Naive thymus-derived CD8-positive, alpha-beta T cell (primary cell): ENCODE data around the gene BIRC7. TPM values are rescaled to one million over a fixed set of nuclear protein-coding genes. Genes with fewer than 3 reads are reported as not detected.

Experiments
- ATAC-seq, 2 donors: fragments of 150-1000 bp; cut with Tn5 transposase in 1 of 2; sonication (Bioruptor Pico), chemical (Tn5 transposase) in 1 of 2; 1 replicate in 1 of 2; 2 replicates in 1 of 2; pipeline ENCODE4 v1.10.0; 2021; ENCODE audit warnings: mild to moderate bottlenecking in 2 of 2, moderate library complexity in 2 of 2
- POLR2A ChIA-PET: fragments of 350-600 bp; sonication (Branson Sonifier 250); formaldehyde crosslinking; loops from one replicate; lab custom pipeline; 2021; ENCODE audit warnings: antibody characterized with exemption; lab: Charles Lee
- DNase-seq, 10 donors: peaks; one replicate each; pipeline versions ENCODE4 v3.0.0 to v3.0.0-alpha.2; 2020 to 2022
- H3K27ac Mint-ChIP-seq, 10 donors: one replicate each; pipeline ENCODE4 v1.8.0; 2020 to 2022; ENCODE audit warnings: mild to moderate bottlenecking in 10 of 10, mixed read lengths in 10 of 10, moderate library complexity in 4 of 10, inconsistent platforms in 1 of 10
- H3K27me3 Mint-ChIP-seq, 5 donors: one replicate each; pipeline ENCODE4 v1.8.0; 2021 to 2022; ENCODE audit warnings: mixed read lengths in 5 of 5
- H3K36me3 Mint-ChIP-seq, 3 donors: one replicate each; pipeline ENCODE4 v1.8.0; 2020 to 2022; ENCODE audit warnings: mixed read lengths in 3 of 3, mild to moderate bottlenecking in 2 of 3, inconsistent platforms in 1 of 3
- H3K4me1 Mint-ChIP-seq, 4 donors: one replicate each; pipeline ENCODE4 v1.8.0; 2021 to 2022; ENCODE audit warnings: mixed read lengths in 4 of 4
- H3K4me3 Mint-ChIP-seq, 10 donors: one replicate each; pipeline ENCODE4 v1.8.0; 2020 to 2022; ENCODE audit warnings: mild to moderate bottlenecking in 10 of 10, mixed read lengths in 10 of 10, moderate library complexity in 6 of 10, inconsistent platforms in 1 of 10
- H3K9me3 Mint-ChIP-seq, 9 donors: one replicate each; pipeline ENCODE4 v1.8.0; 2020 to 2022; ENCODE audit warnings: mixed read lengths in 9 of 9, mild to moderate bottlenecking in 3 of 9, inconsistent platforms in 1 of 9, moderate library complexity in 1 of 9
- polyA plus RNA-seq, 3 donors: library from polyadenylated mRNA; unstranded; fragments of 300-500 nt; fragmentation: Illumina TruSeq; gene quantifications; one replicate each; pipeline ENCODE4 v1.2.3, GENCODE V29; 2021
- total RNA-seq, 8 experiments: library from RNA in 2 of 8; stranded (reverse) in 2 of 8; gene quantifications; one replicate each; pipeline ENCODE4 v1.2.3 and lab custom pipeline; 2021 to 2026

BIRC7 gene, protein sequence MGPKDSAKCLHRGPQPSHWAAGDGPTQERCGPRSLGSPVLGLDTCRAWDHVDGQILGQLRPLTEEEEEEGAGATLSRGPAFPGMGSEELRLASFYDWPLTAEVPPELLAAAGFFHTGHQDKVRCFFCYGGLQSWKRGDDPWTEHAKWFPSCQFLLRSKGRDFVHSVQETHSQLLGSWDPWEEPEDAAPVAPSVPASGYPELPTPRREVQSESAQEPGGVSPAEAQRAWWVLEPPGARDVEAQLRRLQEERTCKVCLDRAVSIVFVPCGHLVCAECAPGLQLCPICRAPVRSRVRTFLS
- not detected for total RNA-seq
- 1 to 10 TPM in 2 of 3 donors, under 1 TPM in 1; 0.43 to 3.2 (median 1.6) TPM for polyA plus RNA-seq
- 0 to 6.9 (median 0) reads per million in 6 experiments for total RNA-seq (lab: John Stamatoyannopoulos, UW)

DNA sequence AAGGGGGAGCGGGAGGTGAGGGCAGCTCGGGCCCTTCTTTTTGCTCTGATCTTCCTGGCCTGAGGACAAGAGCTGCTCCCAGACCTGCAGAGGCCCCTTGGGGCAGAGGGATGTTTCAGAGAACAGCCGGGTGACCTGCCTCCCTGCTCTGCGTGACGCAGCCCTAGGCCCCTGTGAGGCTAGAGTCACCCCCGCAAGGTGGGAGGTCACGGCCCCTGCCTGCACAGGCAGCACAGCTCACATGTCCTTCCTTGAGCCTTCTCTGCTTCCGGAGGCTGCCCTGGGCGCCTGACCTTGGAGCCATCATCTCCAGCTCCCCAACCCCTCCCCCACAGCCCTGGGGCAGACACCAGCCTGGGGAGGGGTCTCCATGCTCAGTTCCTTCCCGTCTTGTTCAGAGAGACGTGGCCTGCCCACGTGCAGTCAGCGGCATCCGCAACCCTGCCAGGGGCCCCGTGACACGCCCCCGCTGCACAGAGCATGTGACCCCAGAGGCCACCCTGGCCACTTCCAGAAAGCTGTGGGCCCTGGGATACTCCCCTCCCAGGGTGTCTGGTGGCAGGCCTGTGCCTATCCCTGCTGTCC is at the start of gene BIRC7:
Gene BIRC7, plus strand, starts transcription at position 507 of the 585 bp plus-strand sequence. CDS start 192 bp downstream, outside the sequence.
- Mint-ChIP-seq H3K27me3 (peaks cover 1 to 19% (median 12%) of the 10 kb centered on the region in 5 donors), H3K36me3 (no peaks in the 10 kb centered on the region), H3K4me3 (peak within 1 kb of the TSS in 7 of 10 donors; percentile 23 to 72 (median 69)), H3K27ac (peak within 1 kb of the TSS in 6 of 10 donors; percentile 43 to 91 (median 82)), H3K4me1 (peaks cover 5 to 26% (median 11%) of the 10 kb centered on the region in 4 donors), H3K9me3 (no peaks in the 10 kb centered on the region)
- peak in 6 of 10 donors; percentile 25 to 60 (median 38) for DNase-seq
- POLR2A ChIA-PET = no interaction called here
- ATAC-seq = peak in 1 of 2 donors; percentile 77

DNA sequence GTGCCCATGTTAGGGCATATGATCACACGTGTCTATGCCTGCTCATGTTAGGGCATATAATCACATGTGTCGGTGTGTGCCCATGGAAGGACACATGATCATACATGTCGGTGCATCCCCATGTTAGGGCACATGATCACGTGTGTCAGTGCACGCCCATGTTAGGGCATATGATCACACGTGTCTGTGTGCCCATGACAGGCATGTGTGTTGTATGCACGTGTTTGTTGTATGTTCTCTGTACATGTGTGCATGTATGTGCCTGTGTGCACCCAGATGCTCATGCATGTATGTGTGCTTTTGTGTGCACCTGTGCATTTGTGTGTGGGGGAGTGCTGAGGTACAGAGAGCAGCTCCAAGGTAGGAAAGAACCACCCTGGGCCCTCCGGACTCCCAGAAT is 49.6 kb upstream of the BIRC7 start:
- H3K9me3 Mint-ChIP-seq = no peaks in the 10 kb centered on the region

DNA sequence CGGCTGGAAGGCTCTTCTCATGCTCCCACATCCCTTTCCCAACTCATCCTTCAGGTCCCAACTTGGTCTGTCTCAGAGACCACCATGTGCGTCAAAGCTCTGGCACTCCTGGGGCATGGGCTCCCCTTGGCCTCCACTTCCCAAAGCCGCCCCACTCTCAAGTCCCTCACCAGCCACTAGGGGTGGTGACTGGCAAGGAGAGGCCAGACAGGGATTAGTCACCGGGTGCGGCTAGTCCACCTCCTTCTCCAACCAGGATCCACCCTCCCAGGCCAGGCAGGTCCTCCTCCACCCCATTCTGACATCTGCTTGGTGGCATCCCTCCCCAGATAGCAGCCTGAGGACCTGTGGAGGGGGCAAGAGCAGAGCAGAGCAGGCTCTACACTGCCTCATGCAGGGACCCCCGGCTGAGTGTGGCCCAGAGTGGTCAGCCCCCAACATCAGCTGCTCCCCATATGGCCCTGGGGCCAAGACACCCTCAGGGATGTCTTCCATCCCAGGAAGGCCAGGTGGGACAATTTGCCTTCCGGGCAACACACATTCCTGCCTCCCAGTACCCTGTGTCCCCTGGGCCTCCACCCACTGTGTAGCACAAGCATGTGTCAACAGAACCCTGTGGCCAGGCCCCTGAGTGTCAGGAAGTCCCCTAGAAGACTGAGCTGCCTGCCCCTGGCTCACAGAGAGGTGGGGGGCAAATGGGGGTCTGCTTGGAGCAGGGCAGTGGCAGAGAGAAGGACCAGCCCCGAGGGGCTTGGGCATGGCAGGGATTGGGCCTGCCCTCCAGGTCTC is 49.0 kb upstream of the BIRC7 start:
- peak overlapping the region in 1 of 10 donors; percentile 33 for H3K27ac Mint-ChIP-seq
- no peaks in the 10 kb centered on the region for H3K9me3 Mint-ChIP-seq
- ATAC-seq = no peak
- H3K27me3 Mint-ChIP-seq = peaks cover 0 to 16% (median 3%) of the 10 kb centered on the region in 5 donors
- no peak overlapping the region for H3K4me3 Mint-ChIP-seq
- DNase-seq = no peak
- POLR2A ChIA-PET = no interaction called here
- no peaks in the 10 kb centered on the region for H3K36me3 Mint-ChIP-seq
- peaks cover 0 to 2% (median 0%) of the 10 kb centered on the region in 4 donors for H3K4me1 Mint-ChIP-seq

More for the DNA sequence above, 49.6 kb upstream of the BIRC7 start:
- H3K4me3 Mint-ChIP-seq = no peak overlapping the region
- no peak for ATAC-seq
- peaks cover 0 to 2% (median 0%) of the 10 kb centered on the region in 4 donors for H3K4me1 Mint-ChIP-seq
- POLR2A ChIA-PET = no interaction called here
- no peak for DNase-seq
- peaks cover 0 to 21% (median 3%) of the 10 kb centered on the region in 5 donors for H3K27me3 Mint-ChIP-seq
- no peak overlapping the region for H3K27ac Mint-ChIP-seq
- no peaks in the 10 kb centered on the region for H3K36me3 Mint-ChIP-seq

DNA sequence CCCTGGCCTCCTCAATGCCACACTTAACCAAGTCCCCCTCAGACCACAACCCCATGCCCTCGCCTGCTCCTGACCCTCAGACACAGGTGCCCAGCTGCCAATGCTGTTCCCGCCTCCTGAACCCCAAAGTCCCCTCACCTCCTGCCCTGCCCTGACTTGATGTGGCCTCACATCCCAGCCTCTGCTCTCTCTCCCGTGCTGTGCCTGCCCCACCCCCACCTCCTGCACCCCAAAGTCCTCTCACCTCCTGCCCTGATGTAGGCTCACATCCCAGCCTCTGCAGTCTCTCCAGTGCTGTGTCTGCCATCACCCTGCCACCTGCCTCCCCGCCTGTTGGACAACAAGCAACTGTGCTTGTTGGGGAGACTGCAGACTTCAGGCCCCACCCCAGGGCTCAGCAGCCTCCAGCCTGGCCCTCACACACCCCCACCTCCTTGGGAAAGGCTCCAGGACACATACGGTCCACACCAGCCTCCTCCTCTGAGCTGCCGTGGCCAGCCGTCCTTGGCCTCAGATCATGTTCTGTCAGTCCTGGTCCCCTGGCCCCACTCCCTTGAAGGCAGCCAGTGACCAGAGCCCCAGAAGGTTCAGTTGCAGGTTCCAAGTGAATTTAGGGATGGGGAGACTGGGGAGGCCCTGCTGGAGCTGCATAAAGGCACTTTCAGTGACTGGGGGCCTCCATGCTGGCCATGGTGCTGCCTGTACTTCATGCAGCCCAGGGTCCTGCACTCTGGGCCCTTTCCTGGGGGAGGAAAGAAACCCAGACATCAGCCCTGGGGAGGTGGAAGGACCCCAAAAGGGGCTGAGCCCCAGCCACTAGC is 48.2 kb upstream of the BIRC7 start:
- DNase-seq (no peak), ATAC-seq (no peak)
- Mint-ChIP-seq H3K4me1 (peaks cover 0 to 2% (median 0%) of the 10 kb centered on the region in 4 donors), H3K4me3 (no peak overlapping the region), H3K36me3 (no peaks in the 10 kb centered on the region), H3K9me3 (no peaks in the 10 kb centered on the region), H3K27me3 (peaks cover 0 to 10% (median 0%) of the 10 kb centered on the region in 5 donors), H3K27ac (peak overlapping the region in 1 of 10 donors; percentile 74)
- POLR2A ChIA-PET = no interaction called here

DNA sequence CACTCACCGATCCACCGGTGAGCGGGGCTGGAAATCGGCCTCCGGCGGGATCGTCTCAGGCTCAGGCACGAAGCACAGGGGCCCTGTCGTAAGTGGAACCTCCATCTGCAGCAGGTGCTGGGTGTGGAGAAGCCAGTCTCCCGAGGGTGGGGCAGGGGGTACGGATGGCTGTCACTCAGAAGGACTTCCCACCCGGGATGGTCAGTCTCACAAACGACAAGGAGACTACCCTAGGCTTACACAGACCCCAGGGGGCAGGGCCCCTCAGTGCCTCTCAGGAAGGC is 47.6 kb upstream of the BIRC7 start:
- peaks cover 0 to 6% (median 0%) of the 10 kb centered on the region in 5 donors for H3K27me3 Mint-ChIP-seq
- DNase-seq = no peak
- H3K36me3 Mint-ChIP-seq = no peaks in the 10 kb centered on the region
- ATAC-seq = no peak
- POLR2A ChIA-PET = no interaction called here
- no peaks in the 10 kb centered on the region for H3K9me3 Mint-ChIP-seq
- peaks cover 0 to 2% (median 0%) of the 10 kb centered on the region in 4 donors for H3K4me1 Mint-ChIP-seq
- H3K4me3 Mint-ChIP-seq = no peak overlapping the region
- H3K27ac Mint-ChIP-seq = no peak overlapping the region

DNA sequence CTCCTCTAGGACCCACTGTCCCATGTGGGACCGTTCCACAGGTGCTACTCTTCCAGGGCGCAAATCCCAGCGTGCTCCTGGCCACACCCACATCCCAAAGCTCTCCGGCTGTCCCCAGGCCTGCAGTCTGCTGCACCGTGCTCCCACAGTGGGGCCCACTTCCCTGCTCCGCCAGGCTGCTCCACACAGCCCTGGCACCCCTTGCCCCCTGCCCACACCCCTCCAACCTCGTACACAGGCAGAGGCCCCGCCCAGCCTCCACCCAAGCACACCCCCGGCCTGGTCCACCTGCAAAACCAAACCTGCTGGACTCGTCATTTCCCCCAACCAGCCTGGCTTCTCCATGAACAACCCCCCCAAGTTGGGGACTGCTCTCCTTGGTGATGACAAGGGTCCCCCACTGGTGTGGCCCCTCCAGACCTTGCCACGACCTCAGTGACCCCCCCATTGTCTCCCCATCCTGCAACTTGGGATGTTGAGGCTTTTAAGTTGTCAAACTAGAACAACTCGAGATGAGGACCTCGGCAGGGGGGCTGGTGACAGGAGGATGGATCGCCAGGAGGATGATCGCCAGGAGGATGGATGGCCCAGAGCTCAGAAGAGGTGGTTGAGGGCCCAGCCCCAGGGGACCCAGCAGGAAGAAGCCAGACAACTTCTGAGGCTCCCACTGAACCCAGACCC is 46.9 kb upstream of the BIRC7 start:
- POLR2A ChIA-PET = no interaction called here
- Mint-ChIP-seq H3K4me3 (no peak overlapping the region), H3K27ac (no peak overlapping the region), H3K36me3 (no peaks in the 10 kb centered on the region), H3K9me3 (no peaks in the 10 kb centered on the region), H3K4me1 (peaks cover 0 to 2% (median under 1%) of the 10 kb centered on the region in 4 donors), H3K27me3 (no peaks in the 10 kb centered on the region)
- no peak for ATAC-seq
- DNase-seq = no peak

DNA sequence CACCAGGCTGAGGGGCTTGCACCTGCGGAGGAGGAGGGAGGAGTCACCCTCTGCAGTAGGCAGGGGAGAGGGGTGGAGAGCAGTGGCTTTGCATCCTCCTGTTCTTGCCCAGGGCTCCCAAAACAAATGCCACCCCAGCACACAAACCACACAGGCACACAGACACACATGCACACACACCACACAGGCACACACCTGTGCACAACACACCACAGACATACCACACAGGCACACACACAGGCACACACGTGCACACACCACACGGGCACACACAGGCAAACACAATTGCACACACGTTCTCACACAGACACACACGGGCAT is 46.4 kb upstream of the BIRC7 start:
- peaks cover 0 to 6% (median 3%) of the 10 kb centered on the region in 4 donors for H3K4me1 Mint-ChIP-seq
- H3K27me3 Mint-ChIP-seq = no peaks in the 10 kb centered on the region
- no peaks in the 10 kb centered on the region for H3K9me3 Mint-ChIP-seq
- H3K4me3 Mint-ChIP-seq = no peak overlapping the region
- no peak overlapping the region for H3K27ac Mint-ChIP-seq
- H3K36me3 Mint-ChIP-seq = peaks cover 0 to under 1% (median 0%) of the 10 kb centered on the region in 3 donors
- ATAC-seq (no peak), DNase-seq (no peak)
- POLR2A ChIA-PET = no interaction called here

DNA sequence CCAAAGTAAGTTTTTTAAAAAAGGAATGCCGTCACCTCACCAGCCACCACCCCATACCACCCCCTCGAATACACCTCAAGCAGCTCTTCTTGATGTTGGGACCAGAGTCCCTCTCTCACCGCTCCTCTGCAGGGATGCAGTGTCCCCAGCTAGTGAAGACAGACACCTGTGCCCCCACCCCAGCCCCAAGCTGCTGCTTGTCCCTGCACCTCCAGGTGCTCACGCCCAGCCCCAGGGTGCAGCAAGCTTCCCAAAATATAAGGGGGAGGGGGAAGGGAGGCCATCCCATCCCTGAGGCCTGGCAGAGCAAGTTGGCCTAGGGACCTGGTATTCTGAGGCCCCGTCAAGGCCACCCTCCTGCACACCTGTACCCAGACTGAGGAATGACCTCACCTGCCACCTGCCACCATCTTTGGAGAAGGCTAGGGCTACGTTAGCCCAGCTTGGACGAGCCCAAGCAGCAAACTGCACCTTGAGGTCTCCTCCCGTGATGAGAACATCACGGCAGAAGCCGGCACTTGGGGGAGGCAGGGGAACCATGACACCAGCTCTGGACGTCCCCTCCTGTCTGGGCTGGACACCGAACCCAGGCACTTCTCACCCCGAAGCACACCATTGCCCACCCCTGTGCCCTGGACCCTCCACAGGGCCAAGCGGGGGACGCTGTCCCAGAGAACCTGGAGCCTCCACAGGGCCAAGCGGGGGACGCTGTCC is 45.7 kb upstream of the BIRC7 start:
- DNase-seq (no peak), ATAC-seq (no peak)
- H3K4me3 Mint-ChIP-seq = no peak overlapping the region
- H3K27ac Mint-ChIP-seq = no peak overlapping the region
- H3K36me3 Mint-ChIP-seq = peaks cover 0 to 8% (median 0%) of the 10 kb centered on the region in 3 donors
- no peaks in the 10 kb centered on the region for H3K9me3 Mint-ChIP-seq
- peaks cover 0 to 6% (median 3%) of the 10 kb centered on the region in 4 donors for H3K4me1 Mint-ChIP-seq
- no peaks in the 10 kb centered on the region for H3K27me3 Mint-ChIP-seq
- POLR2A ChIA-PET = no interaction called here

DNA sequence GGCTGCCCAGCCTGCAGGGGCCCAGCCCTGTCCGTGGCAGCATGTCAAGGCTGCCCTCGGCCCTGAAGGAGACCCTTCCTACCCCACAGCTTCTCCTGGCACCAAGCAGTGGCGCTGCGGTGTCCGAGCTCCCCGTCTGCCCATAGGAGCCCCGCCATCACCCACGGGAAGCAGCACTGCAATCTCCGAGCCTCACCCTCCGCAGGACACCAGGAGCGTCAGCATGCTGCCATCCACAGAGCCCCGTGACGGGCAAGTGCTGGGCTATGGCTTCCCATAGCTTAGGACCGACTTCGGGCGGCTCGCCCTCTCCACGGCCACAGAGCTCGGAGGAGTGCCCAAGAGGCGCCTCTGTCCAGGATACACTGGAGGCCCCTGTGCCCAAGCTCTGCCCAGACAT is 44.9 kb upstream of the BIRC7 start:
- Mint-ChIP-seq H3K36me3 (peaks cover 0 to 16% (median 0%) of the 10 kb centered on the region in 3 donors), H3K27ac (no peak overlapping the region), H3K9me3 (no peaks in the 10 kb centered on the region), H3K4me3 (no peak overlapping the region), H3K27me3 (no peaks in the 10 kb centered on the region), H3K4me1 (peaks cover 0 to 6% (median 3%) of the 10 kb centered on the region in 4 donors)
- POLR2A ChIA-PET = no interaction called here
- ATAC-seq = no peak
- DNase-seq = no peak

DNA sequence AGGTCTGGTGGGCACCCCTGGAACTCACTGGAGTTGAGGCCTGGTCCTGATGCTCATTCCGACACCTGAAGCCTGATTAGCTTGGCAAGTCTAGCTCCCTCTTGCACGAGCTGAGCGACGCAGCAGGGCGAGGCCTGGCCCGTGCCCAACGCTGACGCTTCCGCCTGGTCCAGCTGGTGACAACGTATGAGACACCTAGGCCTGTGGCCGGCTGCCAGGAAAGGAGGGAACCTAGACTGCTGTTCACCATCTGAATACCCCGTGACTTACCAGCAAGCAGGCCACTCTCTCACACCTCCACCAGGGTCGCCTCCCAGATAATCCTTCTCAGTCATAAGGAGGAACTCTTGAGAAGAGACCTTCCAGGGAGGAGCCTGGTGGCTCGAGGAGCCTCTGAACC is 44.3 kb upstream of the BIRC7 start:
- DNase-seq (no peak), ATAC-seq (no peak)
- Mint-ChIP-seq H3K9me3 (no peaks in the 10 kb centered on the region), H3K27me3 (no peaks in the 10 kb centered on the region), H3K36me3 (peaks cover 0 to 22% (median 0%) of the 10 kb centered on the region in 3 donors), H3K27ac (no peak overlapping the region), H3K4me3 (peak overlapping the region in 1 of 10 donors; percentile 6), H3K4me1 (peaks cover 2 to 6% (median 4%) of the 10 kb centered on the region in 4 donors)
- POLR2A ChIA-PET = no interaction called here

DNA sequence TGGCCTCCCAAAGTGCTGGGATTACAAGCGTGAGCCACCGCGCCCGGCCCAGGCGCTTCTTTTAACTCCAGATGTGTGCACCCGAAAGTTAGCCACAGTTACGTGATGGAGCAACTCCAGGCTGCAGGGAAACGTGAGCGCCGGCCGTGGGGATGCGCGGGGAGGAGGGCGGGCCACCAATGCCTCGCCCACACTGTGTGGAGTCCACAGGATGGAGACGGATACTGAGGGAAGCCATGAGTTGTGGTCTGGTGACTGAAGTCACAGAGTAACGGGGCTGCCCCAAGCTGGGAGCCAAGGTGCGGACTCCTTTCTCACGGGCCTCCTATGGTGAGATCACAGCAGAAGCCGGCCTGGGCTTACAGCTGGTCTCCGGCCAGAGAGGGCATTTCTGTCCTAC is 43.0 kb upstream of the BIRC7 start:
- no peak for DNase-seq
- Mint-ChIP-seq H3K27me3 (no peaks in the 10 kb centered on the region), H3K36me3 (peaks cover 0 to 33% (median 0%) of the 10 kb centered on the region in 3 donors), H3K4me3 (no peak overlapping the region), H3K4me1 (peaks cover 8 to 15% (median 13%) of the 10 kb centered on the region in 4 donors), H3K9me3 (no peaks in the 10 kb centered on the region), H3K27ac (no peak overlapping the region)
- no peak for ATAC-seq
- POLR2A ChIA-PET = no interaction called here
